ENCODE data around the gene GRIN3A. TPM values are rescaled to one million over a fixed set of nuclear protein-coding genes. Genes with fewer than 3 reads are reported as not detected.

GRIN3A gene
- total and polyA plus RNA-seq, 2 of the 4 experiments (the other 2 are of a cell fraction), result not detected

- Histone ChIP-seq H3K9ac (ENCODE audit: low read depth, low read length) (no peak overlapping the region), H4K8ac (ENCODE audit: low read depth in 2 of 2, low read length in 2 of 2) (no peak overlapping the region), H3K9me1 (ENCODE audit: insufficient read depth, low read length) (no peaks in the 10 kb centered on the region), H2AK5ac (ENCODE audit: low read depth, low read length) (no peak overlapping the region), H4K5ac (ENCODE audit: low read depth, low read length) (no peak overlapping the region), H3K23ac (ENCODE audit: low read depth, low read length) (no peak overlapping the region), H3K27me3 (ENCODE audit: control insufficient read depth, insufficient read depth, low read length) (no peaks in the 10 kb centered on the region), H3K56ac (ENCODE audit: extremely low read depth, insufficient read depth, low read length) (no peak overlapping the region), H2AK9ac (replicated peaks; ENCODE audit: low read depth, low read length, poor library complexity) (no peak overlapping the region), H2BK5ac (ENCODE audit: low read depth, low read length, poor library complexity, severe bottlenecking) (no peak overlapping the region), H3K36me3 (ENCODE audit: control insufficient read depth, insufficient read depth, low read length) (no peaks in the 10 kb centered on the region), H3K27ac (ENCODE audit: insufficient read depth, low read length) (no peak overlapping the region), H4K91ac (ENCODE audit: insufficient read depth, low read depth, low read length) (no peak overlapping the region), H3K4me3 (ENCODE audit: insufficient read depth, low read depth, low read length) (no peak overlapping the region), H3K9me3 (ENCODE audit: control insufficient read depth, insufficient read depth, low read length) (no peaks in the 10 kb centered on the region), H3K14ac (replicated peaks; ENCODE audit: low read depth, low read length) (no peak overlapping the region), H4K20me1 (ENCODE audit: insufficient read depth, low read length) (no peaks in the 10 kb centered on the region), H2BK15ac (ENCODE audit: low read depth, low read length) (no peak overlapping the region), H3K4me1 (ENCODE audit: control insufficient read depth, insufficient read depth, low read length) (no peaks in the 10 kb centered on the region), H3K18ac (ENCODE audit: low read depth, low read length) (no peak overlapping the region), H2AFZ (replicated peaks; ENCODE audit: low read length, poor library complexity) (no peak overlapping the region), H2BK120ac (ENCODE audit: low read depth, low read length) (no peak overlapping the region), H3K79me1 (ENCODE audit: low read depth in 1 of 2, low read length in 2 of 2) (no peaks in the 10 kb centered on the region), H3K4me2 (ENCODE audit: low read depth, low read length) (no peak overlapping the region), H3K4ac (ENCODE audit: low read depth, low read length) (no peak overlapping the region), H2BK20ac (ENCODE audit: low read depth, low read length) (no peak overlapping the region)
- in situ Hi-C loops (cut with MboI; ENCODE audit: low sequenced_read_pairs), result no loop called here
- dilution Hi-C loops (cut with HindIII; ENCODE audit: low sequenced_read_pairs, unreplicated experiment), result no loop called here
- ATAC-seq (ENCODE audit: low read depth) (no peak), DNase-seq (no peak)
- POLR2A ChIA-PET (ENCODE audit: unreplicated experiment), result no interaction called here
- TF ChIP-seq MAFK (IDR thresholded peaks at IDR 0.05; ENCODE audit: low read depth, low read length) (no peak), RAD21 (IDR thresholded peaks at IDR 0.05; ENCODE audit: low read length) (no peak), MAZ (IDR thresholded peaks at IDR 0.05; ENCODE audit: borderline replicate concordance, low read depth, low read length) (no peak), SMC3 (IDR thresholded peaks at IDR 0.05; ENCODE audit: low read depth, low read length) (no peak), FOS (IDR thresholded peaks at IDR 0.05; ENCODE audit: low read depth, low read length) (no peak), CEBPB (IDR thresholded peaks at IDR 0.05; ENCODE audit: low read depth, low read length) (no peak), CHD1 (IDR thresholded peaks at IDR 0.05; ENCODE audit: low read depth, low read length) (no peak), NFE2L2 (IDR thresholded peaks at IDR 0.05; ENCODE audit: low read depth, low read length) (no peak), RCOR1 (IDR thresholded peaks at IDR 0.05; ENCODE audit: insufficient replicate concordance, low read length) (no peak), CTCF (conservative IDR thresholded peaks at IDR 0.05; ENCODE audit: low read depth, low read length) (no peak), POLR2A (IDR thresholded peaks at IDR 0.05; ENCODE audit: low read depth, low read length) (no peak), MXI1 (IDR thresholded peaks at IDR 0.05; ENCODE audit: borderline replicate concordance, low read depth, low read length) (no peak), RFX5 (IDR thresholded peaks at IDR 0.05; ENCODE audit: low read depth, low read length) (no peak), BHLHE40 (IDR thresholded peaks at IDR 0.05; ENCODE audit: low read depth, low read length) (no peak)
- TF ChIP-seq, protein P1, sequence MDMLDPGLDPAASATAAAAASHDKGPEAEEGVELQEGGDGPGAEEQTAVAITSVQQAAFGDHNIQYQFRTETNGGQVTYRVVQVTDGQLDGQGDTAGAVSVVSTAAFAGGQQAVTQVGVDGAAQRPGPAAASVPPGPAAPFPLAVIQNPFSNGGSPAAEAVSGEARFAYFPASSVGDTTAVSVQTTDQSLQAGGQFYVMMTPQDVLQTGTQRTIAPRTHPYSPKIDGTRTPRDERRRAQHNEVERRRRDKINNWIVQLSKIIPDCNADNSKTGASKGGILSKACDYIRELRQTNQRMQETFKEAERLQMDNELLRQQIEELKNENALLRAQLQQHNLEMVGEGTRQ (IDR thresholded peaks at IDR 0.05; ENCODE audit: low read depth, low read length), result no peak
- TF ChIP-seq, protein P2, sequence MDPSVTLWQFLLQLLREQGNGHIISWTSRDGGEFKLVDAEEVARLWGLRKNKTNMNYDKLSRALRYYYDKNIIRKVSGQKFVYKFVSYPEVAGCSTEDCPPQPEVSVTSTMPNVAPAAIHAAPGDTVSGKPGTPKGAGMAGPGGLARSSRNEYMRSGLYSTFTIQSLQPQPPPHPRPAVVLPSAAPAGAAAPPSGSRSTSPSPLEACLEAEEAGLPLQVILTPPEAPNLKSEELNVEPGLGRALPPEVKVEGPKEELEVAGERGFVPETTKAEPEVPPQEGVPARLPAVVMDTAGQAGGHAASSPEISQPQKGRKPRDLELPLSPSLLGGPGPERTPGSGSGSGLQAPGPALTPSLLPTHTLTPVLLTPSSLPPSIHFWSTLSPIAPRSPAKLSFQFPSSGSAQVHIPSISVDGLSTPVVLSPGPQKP (IDR thresholded peaks at IDR 0.05; ENCODE audit: borderline replicate concordance, low read depth, low read length), result no peak
- intact Hi-C loops (cut with micrococcal nuclease), result no loop called here
- CTCF ChIA-PET, result no interaction called here
- BruUV-seq (replicated peaks), result no TSS peak
These were observed 70.0 kb downstream of the GRIN3A start for GRCh38 chr9:101668421-101668820.
